Limb (tissue), 2 donors: ENCODE measurements around the gene IDNK.
A peak's percentile ranks its signal among the peaks of the same experiment; 100 is the strongest.
"Not testable (repeated sequence)": the region's sequence is repeated elsewhere in the genome, so short reads cannot be mapped to it uniquely, and the experiment has no call there.

ENCODE experiments used
- DNase-seq, 2 donors: peaks; one replicate each; pipeline ENCODE4 v3.0.0-alpha.2; 2016; ENCODE audit errors: extremely low spot score in 2 of 2

IDNK gene

DNA sequence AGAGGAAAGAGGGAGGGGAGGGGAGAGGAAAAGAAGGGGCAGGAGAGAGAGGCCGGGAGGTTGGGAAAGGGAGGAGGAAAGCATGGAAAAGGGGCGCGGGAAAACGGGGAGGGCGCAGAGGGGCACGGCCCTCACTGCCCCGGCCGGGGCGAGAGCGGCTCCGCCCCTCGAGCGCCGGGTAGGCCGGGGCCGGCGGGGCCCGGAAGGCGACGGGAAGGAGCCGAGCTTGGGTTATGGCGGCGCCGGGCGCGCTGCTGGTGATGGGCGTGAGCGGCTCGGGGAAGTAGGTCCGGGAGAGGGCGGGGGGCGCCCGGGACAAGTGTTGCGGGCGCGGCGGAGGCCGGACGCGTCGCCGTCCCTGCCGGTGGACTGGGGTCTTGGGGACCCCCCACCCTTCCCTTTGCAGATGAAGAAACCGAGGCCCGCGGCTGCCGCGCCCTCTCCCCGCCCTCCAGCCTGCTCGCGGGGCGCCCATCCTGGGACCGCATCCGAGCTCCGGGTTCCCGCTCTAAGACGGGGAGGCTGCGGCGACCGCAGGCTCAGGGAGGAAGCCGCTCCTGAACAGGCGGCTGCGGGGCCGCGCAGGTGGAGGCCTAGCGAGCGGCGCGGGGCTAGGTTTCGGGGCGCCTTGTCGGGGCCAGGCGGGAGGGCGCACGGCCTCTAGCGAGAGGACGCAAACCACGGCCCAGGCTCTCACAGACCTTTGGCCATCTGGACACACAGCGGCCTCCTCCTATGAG, at the start of gene IDNK:
Gene IDNK (plus strand): TSS at position 205 of the 740 bp plus-strand sequence. CDS start 29 bp downstream, at position 234.
- peak in 1 of 2 donors; percentile 89 for DNase-seq

DNA sequence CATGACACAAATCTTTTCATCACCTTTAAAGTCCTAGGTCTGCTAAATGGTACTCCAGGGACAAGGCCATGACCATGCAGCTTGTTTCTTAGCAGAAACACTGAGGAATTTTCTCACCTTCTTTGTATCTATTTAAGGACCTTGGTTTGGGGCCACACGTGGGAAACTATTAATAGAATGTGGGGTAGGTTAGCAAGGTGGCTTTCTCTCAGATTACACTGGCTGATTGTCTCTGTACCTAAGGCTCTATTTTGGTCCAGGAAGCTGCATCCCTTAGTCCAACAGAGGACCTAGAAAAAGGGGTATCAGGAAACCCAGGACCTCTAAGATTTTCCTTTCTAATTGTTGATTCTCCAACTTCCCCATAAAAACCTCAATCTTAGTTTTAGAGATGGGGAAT, 48.5 kb upstream of the IDNK start:
- no peak for DNase-seq

DNA sequence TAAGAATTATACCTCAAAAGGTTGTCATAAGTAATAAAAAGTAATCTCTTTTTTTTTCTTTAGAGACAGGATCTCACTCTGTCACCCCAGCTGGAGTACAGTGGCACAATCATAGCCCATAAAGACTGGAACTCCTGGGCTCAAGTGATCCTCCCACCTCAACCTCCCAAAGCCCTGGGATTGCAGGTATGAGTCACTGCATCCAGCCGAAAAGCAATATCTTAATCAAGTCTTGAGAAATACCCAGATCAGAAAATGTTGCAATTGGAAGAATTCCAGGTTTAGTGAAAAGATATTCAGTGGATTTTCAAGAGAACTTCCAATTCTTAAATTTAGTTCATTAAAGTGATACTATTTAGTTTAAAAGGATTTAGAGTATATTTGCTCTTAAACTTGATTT, 40.9 kb upstream of the IDNK start:
- DNase-seq, result no peak

GRCh38 chr9:83583151-83584014, 39.6 kb upstream of the IDNK start:
- DNase-seq, result peak; percentile 61 to 74

DNA sequence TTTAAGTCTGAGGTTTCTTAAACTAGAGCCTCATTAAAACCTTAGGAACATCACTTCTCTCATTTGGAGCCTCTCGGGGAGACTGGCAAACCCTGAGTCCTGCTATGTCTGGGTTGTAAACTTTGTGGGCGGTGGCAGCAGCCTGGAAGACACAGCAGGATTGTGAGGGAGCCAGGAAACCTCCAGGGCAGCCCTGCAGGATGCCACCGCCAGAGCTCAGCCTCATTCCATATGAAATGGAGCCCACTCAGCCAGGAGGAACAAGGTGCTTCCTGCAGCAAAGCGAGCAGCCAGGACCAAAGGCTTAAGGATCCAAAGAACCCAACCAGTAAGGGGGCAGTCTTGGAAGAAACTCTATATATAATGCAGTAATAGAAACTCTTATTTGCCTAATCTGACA, 37.9 kb upstream of the IDNK start:
- DNase-seq, result no peak

DNA sequence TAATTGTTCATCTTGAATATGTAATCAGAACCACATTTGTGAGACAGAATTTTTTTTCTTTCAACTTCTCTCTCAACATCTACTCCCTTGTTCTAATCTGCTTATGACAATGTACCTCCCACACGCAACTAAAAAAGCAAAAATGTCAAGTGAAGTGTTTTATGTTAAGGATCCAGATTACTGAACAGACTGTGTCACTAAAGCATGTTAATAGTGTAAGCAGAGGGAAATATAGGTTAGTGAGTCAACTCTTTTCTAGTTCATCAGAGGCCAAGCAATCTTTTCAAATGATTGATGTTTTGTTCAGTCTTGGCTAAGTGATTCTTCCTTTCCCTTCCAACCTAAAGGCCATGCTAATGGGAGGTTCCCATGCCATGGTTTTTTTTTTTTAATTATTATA, 34.7 kb upstream of the IDNK start:
- DNase-seq, result no peak

GRCh38 chr9:83596899-83597504, 25.9 kb upstream of the IDNK start:
- DNase-seq, result peak in 1 of 2 donors; percentile 54

GRCh38 chr9:83598487-83598886, 24.5 kb upstream of the IDNK start:
- no peak for DNase-seq

GRCh38 chr9:83599071-83599470, 23.9 kb upstream of the IDNK start:
- no peak for DNase-seq

DNA sequence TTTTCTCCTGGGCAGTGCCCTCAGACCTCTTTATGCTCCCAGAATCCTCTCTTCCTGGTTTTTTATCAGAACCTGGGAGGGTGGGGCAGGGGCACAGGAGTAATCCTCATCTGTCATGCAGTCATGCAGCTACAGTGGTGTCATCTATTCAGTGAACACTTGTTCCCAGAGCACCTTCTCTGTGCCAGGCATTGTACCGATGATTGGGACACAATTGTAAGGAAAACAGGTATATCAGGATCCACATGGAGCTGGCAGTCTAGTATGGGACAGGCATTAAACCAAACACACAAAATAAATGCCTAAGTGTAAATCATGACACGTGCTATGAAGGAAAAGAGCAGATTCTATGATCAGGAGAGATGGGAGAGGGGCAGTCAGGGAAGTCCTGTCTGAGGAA, 21.5 kb upstream of the IDNK start:
- no peak for DNase-seq

DNA sequence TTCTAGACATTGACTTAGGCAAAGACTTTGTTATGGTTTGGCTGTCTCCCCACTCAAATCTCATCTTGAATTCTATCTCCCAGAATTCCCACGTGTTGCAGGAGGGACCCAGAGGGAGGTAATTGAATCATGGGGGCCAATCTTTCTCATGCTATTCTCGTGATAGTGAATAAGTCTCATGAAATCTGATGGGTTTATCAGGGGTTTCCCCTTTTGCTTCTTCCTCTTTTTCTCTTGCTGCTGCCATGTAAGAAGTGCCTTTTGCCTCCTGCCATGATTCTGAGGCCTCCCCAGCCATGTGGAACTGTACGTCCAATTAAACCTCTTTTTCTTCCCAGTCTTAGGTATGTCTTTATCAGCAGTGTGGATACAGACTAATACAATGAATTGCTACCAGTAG, 15.3 kb upstream of the IDNK start:
- not testable (repeated sequence) for DNase-seq

DNA sequence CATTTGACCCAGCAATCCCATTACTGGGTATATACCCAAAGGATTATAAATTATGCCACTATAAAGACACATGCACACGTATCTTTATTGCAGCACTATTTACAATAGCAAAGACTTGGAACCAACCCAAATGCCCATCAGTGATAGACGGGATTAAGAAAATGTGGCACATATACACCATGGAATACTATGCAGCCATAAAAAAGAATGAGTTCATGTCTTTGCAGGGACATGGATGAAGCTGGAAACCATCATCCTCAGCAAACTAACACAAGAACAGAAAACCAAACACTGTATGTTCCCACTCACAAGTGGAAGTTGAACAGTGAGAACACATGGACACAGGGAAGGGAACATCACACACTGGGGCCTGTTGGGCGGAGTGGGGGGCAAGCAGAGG, 9.6 kb upstream of the IDNK start:
- DNase-seq, result not testable (repeated sequence)

DNA sequence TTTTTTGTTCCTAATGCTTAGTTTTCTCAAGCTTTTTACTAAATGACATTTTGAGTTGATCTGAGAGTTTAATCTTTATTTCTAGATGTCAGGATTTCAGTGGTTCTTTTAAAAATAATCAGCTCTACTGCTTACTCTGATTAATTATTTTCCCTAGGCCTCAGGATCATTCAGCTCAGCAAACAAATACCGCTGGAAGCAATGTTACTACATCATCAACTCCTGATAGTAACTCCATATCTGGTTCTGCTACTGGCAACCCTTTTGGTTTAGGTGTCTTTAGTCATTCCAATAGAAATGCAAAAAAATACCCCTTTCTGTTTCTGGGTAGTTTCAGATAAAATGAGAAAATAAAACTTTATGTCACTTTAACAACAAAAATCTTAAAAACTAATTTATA, 5.6 kb upstream of the IDNK start:
- no peak for DNase-seq

DNA sequence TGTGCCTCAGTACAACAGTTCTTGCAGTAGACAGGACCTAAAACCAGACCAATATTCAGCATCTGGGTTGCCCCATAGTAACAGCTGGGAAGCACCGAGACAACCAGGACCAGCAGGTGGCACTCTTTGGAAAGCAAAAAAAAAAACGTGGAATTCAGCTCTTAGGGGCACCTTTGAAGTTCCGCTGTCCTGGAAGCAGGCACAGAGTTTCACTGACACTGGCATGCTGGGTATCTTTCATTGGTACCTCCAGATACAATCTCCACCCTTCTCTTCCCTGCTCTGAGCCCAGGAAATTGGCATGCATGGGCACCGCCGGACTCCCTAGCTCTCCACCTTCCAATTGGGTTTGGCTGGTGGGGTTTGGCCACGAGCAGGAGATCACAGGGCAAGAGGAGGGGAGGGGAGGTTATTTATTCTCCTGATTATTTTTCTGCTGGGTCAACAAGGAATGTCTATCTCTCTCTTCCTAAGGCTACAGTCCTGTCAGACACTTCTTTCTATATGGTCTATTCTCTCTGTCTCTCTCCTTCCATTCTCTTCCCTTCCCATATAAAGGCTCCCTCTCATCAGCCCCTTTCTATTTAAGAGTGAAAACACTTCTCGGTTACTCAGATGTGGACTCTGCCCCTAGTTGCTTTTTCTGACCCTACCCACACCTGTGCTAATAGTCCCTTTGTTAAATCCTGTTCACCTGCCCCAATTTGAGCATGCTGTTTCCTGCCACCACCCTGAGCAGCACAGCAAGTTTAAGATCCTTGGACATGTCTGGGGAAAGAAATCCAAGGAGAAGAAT, 1.9 kb upstream of the IDNK start:
- peak; percentile 43 to 49 for DNase-seq

- DNase-seq, result peak in 1 of 2 donors; percentile 71
Measured at GRCh38 chr9:83622433-83622938, 457 bp upstream of the IDNK start.

- peak in 1 of 2 donors; percentile 4 for DNase-seq
Measured at GRCh38 chr9:83623679-83624076, 735 bp downstream of the IDNK start.

DNA sequence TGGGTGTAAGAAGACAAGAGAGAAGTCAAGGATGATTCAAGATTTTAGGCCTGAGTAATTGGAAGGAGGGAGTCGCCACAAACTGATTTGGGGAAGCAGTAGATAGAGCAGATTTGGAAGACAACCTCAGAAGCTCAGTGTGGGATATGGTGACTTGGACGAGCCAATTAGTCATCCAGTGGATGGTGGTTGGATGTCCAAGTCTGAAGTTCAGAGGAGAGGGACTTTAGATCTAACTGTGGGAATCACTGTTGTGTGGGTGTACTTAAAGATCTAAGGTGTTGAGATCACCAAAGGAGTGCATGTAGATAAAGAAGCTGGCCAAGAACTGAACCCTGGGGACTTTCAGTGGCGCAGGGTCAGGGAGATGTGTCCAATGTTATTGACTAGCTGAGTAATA, 2.2 kb downstream of the IDNK start:
- DNase-seq, result no peak

DNA sequence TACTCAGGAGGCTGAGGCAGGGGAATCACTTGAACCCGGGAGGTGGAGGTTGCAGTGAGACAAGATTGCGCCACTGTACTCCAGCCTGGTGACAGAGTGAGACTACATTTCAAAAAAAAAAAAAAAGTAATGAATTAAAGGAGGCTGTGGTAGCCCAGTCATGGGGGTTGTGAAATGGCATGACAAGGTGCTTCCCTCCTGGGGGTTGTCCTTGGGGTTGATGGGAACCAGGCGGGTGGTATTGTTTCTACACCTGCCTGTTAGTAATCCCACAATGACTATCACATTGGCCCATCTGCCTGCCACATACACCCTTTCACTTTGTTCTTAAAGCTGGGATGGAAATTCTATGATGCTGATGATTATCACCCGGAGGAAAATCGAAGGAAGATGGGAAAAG, 5.6 kb downstream of the IDNK start:
- DNase-seq, result no peak

DNA sequence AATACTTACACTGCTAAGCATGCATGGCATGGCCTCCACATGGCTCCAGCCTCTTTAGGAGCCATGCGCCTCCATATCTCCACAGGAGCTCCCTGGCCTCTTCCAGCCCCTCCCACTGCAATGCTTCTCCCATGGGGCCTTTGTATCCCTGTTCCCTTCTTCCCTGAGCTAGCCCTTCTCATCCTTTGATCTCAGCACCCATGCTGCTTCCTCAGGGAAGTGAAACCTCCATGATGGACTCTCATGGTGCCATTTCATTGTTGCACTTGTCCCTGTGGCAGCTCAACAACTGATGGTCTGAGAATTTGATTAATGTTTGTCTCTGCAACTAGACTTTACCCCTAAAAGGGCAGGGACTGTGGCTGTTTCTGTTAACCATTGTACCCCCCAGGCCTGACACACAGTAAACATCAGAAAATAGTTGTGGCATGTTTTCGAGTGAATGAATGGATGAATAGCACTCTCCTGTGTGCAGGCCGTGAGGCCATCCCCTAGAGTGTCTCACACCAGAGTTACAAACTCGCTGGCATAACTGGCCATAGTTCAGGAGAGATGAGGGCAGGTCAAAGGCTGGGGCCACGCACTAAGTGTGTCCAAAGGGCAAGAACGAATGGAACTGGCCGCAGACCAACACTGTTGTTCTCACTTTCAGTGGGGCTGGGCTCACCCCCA, 6.6 kb downstream of the IDNK start:
- no peak for DNase-seq

- DNase-seq, result peak; percentile 18 to 55
Measured at GRCh38 chr9:83630938-83631457, 8.1 kb downstream of the IDNK start.
